ENCODE results near the gene GPR152. TPM values are rescaled to one million over a fixed set of nuclear protein-coding genes. Genes with fewer than 3 reads are reported as not detected.
"Not testable (repeated sequence)": the region's sequence is repeated elsewhere in the genome, so short reads cannot be mapped to it uniquely, and the experiment has no call there.

The GPR152 gene
- total RNA-seq, 2 donors from 2014 or later: not detected

DNA sequence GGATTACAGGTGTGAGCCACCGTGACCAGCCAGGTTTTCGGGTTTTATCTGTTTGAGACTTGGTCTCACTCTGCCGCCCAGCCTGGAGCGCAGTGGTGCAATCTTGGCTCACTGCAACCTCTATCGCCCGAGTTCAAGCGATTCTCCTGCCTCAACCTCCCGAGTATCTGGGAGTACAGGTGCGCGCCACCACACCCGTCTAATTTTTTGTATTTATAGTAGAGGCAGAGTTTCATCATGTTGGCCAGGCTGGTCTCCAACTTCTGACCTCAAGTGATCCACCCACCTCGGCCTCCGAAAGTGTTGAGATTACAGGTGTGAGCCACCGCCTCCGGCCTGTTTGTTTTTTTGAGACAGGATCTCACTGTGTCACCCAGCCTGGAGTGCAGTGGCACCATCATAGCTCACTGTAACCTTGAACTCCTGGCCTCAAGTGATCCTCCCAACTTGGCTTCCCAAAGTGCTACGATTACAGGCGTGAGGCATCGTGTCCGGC, 25.1 kb downstream of the GPR152 start:
- Mint-ChIP-seq H3K36me3 (peaks cover 0 to 20% of the 10 kb centered on the region in 2 donors), H3K27ac (peak overlapping the region; percentile 89 to 92)
- ATAC-seq: peak in 1 of 2 donors; percentile 13
- not testable (repeated sequence) for DNase-seq (ENCODE audit: low spot score in 2 of 2); H3K9me3 Mint-ChIP-seq

DNA sequence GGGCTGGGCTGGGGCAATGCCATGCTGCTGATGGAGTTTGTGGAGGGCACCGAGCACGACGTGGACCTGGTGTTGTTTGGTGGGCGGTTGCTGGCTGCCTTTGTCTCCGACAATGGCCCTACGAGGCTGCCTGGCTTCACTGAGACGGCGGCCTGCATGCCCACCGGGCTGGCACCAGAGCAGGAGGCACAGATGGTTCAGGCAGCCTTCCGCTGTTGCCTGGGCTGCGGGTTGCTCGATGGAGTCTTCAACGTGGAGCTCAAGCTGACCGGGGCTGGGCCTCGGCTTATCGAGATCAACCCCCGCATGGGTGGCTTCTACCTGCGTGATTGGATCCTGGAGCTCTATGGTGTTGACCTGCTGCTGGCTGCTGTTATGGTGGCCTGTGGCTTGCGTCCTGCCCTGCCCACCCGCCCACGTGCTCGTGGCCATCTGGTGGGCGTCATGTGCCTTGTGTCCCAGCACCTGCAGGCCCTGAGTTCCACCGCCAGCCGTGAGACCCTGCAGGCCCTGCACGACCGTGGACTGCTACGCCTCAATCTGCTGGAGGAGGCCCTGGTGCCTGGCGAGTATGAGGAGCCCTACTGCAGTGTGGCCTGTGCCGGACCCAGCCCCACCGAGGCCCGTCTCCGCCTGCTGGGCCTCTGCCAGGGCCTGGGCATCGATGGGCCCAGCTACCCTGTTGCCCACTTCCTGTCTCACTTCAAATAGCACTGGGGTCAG, 28.5 kb downstream of the GPR152 start:
- ATAC-seq (no peak), DNase-seq (ENCODE audit: low spot score in 2 of 2) (no peak)
- H3K36me3 Mint-ChIP-seq: peaks cover 0 to 13% of the 10 kb centered on the region in 2 donors
- no peaks in the 10 kb centered on the region for H3K9me3 Mint-ChIP-seq
- H3K27ac Mint-ChIP-seq: no peak overlapping the region

- no peak for DNase-seq (ENCODE audit: low spot score in 2 of 2)
- Mint-ChIP-seq H3K27ac (no peak overlapping the region), H3K9me3 (no peaks in the 10 kb centered on the region), H3K36me3 (peaks cover 0 to 7% of the 10 kb centered on the region in 2 donors)
- no peak for ATAC-seq
These were observed 29.1 kb downstream of the GPR152 start for GRCh38 chr11:67423466-67423865.

GRCh38 chr11:67422891-67423290, 29.6 kb downstream of the GPR152 start:
- H3K36me3 Mint-ChIP-seq: peaks cover 0 to 3% of the 10 kb centered on the region in 2 donors
- DNase-seq (ENCODE audit: low spot score in 2 of 2): no peak
- H3K9me3 Mint-ChIP-seq: no peaks in the 10 kb centered on the region
- no peak overlapping the region for H3K27ac Mint-ChIP-seq
- no peak for ATAC-seq

DNA sequence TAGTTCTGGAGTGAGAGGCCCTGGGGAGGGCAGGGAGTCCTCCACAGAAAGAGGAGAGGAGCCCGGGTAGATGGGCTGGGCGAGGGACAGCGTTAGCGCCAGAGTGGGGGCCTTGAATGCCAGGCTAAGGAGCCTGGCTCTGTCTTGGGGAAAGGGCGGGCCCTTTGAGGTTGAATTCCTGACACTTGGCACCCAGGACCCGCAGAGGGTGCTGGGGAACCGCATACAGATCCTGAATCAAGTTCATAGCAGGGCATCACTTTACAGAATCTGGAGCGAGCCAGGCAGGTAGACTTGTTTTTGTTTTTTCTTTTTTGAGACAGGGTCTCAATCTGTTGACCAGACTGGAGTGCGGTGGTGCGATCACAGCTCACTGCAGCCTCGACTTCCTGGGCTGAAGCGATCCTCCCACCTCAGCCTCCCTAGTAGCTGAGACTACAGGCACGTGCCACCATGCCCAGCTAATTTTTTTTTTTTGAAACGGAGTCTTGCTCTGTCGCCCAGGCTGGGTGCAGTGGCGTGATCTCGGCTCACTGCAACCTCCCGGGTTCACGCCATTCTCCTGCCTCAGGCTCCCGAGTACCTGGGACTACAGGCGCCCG, 31.0 kb downstream of the GPR152 start:
- H3K27ac Mint-ChIP-seq: peak overlapping the region; percentile 65 to 81

DNA sequence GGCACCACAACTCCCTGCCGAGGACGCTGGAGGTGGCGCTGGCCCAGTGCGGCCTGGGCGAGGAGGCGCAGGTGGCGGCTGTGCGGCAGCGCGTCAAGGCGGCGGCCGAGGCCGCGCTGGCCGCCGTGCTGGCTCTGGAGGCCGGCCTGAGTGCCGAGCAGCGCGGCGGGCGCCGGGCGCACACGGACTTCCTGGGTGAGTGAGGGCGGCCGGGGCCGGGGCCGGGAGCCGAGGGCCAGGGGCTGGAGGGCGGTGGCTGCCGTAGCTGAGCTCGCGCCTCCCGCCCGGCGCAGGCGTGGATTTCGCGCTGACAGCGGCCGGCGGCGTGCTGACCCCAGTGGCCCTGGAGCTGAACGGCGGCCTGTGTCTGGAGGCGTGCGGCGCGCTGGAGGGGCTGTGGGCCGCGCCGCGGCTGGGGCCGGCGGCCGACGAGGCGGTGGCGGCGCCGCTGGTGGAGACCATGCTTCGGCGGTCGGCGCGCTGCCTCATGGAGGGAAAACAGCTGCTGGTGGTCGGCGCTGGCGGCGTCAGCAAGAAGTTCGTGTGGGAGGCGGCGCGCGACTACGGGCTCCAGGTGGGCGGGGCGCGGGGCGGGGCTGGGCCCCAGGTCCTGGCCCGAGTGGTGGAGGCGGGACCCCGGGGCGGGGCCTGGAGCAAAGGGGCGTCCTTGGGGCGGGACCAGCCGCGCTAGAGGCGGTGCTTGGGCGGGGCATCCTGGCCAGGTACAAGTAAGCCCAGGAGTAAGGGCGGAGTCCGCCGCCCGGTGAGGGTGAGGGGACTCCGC, 31.7 kb downstream of the GPR152 start:
- no peaks in the 10 kb centered on the region for H3K36me3 Mint-ChIP-seq
- ATAC-seq (peak; percentile 93 to 94), DNase-seq (ENCODE audit: low spot score in 2 of 2) (peak; percentile 95 to 100)
- H3K27ac Mint-ChIP-seq: peak overlapping the region; percentile 69 to 81
- H3K9me3 Mint-ChIP-seq: no peaks in the 10 kb centered on the region

More for the DNA sequence above, 31.0 kb downstream of the GPR152 start:
- ATAC-seq (no peak), DNase-seq (ENCODE audit: low spot score in 2 of 2) (no peak)
- Mint-ChIP-seq H3K36me3 (no peaks in the 10 kb centered on the region), H3K9me3 (no peaks in the 10 kb centered on the region)

DNA sequence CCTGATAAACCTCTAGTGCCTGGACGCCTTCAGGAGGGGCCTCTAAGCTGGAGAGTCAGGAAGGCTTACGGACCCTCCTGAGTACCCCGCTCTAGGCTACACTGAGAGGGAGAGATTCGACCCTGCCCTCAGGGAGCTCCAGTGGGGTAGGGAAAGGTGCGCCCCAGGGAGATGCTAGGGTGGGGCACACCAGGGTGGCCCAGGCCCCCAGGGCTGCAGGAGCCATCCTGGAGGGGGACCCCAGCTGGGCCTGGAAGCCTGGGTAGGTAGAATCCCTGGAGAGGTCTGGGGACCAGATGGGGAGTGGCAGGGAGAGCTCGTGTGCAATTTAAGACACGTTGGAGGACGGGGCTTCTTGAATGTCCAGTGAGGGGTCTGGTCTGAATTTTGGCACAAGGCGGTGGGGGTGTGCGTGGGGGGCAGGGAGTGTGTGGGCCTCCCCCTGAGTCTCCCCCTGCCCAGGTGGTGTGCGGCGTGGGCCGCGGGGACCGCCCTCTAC, 32.3 kb downstream of the GPR152 start:
- Mint-ChIP-seq H3K36me3 (no peaks in the 10 kb centered on the region), H3K27ac (peak overlapping the region in 1 of 2 donors; percentile 69), H3K9me3 (no peaks in the 10 kb centered on the region)
- ATAC-seq (no peak), DNase-seq (ENCODE audit: low spot score in 2 of 2) (no peak)

GRCh38 chr11:67419325-67420049, 33.0 kb downstream of the GPR152 start:
- Mint-ChIP-seq H3K27ac (peak overlapping the region; percentile 36 to 73), H3K9me3 (no peaks in the 10 kb centered on the region), H3K36me3 (no peaks in the 10 kb centered on the region)
- ATAC-seq (no peak), DNase-seq (ENCODE audit: low spot score in 2 of 2) (no peak)

- no peak for ATAC-seq
- Mint-ChIP-seq H3K36me3 (no peaks in the 10 kb centered on the region), H3K27ac (peak overlapping the region in 1 of 2 donors; percentile 73), H3K9me3 (no peaks in the 10 kb centered on the region)
- peak in 1 of 2 donors; percentile 31 for DNase-seq (ENCODE audit: low spot score in 2 of 2)
These were observed 33.9 kb downstream of the GPR152 start for GRCh38 chr11:67418476-67419281.

DNA sequence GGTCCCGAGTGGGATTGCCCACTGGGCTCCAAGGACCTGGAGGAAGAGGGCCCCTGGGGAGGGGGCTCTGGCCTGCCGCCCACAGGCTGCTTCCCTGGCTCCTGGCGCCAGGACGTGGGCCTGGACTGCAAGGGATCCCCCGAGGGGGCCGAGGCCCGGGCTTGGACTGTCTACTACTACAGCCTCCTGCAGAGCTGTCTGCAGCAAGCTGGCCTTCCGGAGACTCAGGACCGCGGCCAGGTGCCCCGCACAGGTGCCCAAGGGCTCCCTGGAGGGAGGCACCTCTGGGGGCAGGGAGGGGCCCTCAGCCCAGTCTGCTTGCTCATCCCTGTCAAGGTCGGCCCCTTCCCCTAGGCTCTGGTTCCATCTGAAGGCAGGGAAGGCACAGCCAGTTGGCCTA, 35.1 kb downstream of the GPR152 start:
- ATAC-seq (no peak), DNase-seq (ENCODE audit: low spot score in 2 of 2) (no peak)
- Mint-ChIP-seq H3K9me3 (no peaks in the 10 kb centered on the region), H3K36me3 (no peaks in the 10 kb centered on the region), H3K27ac (no peak overlapping the region)

- Mint-ChIP-seq H3K9me3 (no peaks in the 10 kb centered on the region), H3K36me3 (no peaks in the 10 kb centered on the region), H3K27ac (peak overlapping the region in 1 of 2 donors; percentile 53)
- DNase-seq (ENCODE audit: low spot score in 2 of 2) (peak in 1 of 2 donors; percentile 36), ATAC-seq (no peak)
These were observed 35.9 kb downstream of the GPR152 start for GRCh38 chr11:67416416-67417335.

GRCh38 chr11:67415501-67416304, 36.8 kb downstream of the GPR152 start, which contains the start of gene CARNS1:
CARNS1 (plus strand) TSS chr11:67415678; CDS start chr11:67416200, 522 bp downstream.
- peak in 1 of 2 donors; percentile 26 for DNase-seq (ENCODE audit: low spot score in 2 of 2)

DNA sequence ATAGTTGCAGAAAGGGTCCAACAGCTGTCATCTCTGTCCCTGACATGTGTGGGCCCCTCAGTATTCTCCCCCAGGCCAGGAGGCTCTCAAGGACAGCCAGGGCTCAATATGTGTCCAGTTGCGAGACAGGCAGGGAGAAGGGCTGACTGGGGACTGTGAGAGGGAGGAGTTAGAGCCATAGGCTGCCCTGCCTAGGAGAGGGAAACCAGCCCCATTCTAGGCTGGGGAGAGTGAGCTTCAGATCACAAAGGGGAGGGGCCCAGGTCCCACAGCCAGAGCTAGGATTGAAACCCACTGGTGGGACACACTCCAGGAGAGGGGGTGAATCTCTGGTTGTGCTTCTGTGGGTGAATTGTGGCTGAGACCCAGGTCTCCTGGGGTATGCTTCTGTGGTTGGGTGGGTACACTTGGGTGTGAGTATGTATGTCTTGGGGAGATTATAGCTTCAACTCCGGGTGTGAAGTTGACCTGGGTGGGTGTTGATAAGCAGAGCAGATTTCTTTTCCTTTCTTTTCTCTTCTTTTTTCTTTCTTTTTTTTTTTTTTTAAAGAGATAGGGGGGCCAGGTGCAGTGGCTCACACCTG, 39.2 kb downstream of the GPR152 start:
- ATAC-seq (no peak), DNase-seq (ENCODE audit: low spot score in 2 of 2) (no peak)
- no peaks in the 10 kb centered on the region for H3K9me3 Mint-ChIP-seq
- H3K36me3 Mint-ChIP-seq: peaks cover 0 to 6% of the 10 kb centered on the region in 2 donors
- H3K27ac Mint-ChIP-seq: peak overlapping the region; percentile 44 to 85

More at GRCh38 chr11:67415501-67416304, 36.8 kb downstream of the GPR152 start, which contains the start of gene CARNS1:
- ATAC-seq: peak in 1 of 2 donors; percentile 9
- peak within 1 kb of the TSS; percentile 40 to 53 for H3K27ac Mint-ChIP-seq
- H3K9me3 Mint-ChIP-seq: no peaks in the 10 kb centered on the region
- no peaks in the 10 kb centered on the region for H3K36me3 Mint-ChIP-seq
